ENCODE data around the gene MYH4.

Gene MYH4

DNA sequence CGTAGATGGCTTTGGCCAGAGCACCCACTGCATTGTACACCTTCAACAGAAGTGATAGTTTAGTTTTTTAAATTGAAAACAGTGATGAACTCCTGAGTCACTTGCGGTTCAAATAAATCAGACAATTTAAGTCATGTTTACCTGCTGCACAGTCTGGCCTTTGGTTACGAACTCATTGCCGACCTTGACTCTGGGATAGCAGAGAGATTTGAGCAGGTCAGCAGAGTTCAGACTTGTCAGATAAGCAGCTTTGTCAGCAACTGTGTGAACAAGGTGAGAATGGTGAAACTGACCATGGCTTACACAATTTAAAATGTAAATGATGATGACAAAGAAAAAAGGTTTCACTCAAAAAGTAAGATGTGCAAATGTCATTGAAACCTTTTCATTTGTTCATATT lies 9.3 kb downstream of the MYH4 start:
- TF ChIP-seq, protein P1, sequence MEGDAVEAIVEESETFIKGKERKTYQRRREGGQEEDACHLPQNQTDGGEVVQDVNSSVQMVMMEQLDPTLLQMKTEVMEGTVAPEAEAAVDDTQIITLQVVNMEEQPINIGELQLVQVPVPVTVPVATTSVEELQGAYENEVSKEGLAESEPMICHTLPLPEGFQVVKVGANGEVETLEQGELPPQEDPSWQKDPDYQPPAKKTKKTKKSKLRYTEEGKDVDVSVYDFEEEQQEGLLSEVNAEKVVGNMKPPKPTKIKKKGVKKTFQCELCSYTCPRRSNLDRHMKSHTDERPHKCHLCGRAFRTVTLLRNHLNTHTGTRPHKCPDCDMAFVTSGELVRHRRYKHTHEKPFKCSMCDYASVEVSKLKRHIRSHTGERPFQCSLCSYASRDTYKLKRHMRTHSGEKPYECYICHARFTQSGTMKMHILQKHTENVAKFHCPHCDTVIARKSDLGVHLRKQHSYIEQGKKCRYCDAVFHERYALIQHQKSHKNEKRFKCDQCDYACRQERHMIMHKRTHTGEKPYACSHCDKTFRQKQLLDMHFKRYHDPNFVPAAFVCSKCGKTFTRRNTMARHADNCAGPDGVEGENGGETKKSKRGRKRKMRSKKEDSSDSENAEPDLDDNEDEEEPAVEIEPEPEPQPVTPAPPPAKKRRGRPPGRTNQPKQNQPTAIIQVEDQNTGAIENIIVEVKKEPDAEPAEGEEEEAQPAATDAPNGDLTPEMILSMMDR (conservative IDR thresholded peaks at IDR 0.05; ENCODE audit: control insufficient read depth, insufficient read depth, low read depth, low read length): no peak
- DNase-seq (ENCODE audit: low read depth): no peak
- no peak overlapping the region for H3K4me3 ChIP-seq (ENCODE audit: control insufficient read depth, low read depth, low read length)

DNA sequence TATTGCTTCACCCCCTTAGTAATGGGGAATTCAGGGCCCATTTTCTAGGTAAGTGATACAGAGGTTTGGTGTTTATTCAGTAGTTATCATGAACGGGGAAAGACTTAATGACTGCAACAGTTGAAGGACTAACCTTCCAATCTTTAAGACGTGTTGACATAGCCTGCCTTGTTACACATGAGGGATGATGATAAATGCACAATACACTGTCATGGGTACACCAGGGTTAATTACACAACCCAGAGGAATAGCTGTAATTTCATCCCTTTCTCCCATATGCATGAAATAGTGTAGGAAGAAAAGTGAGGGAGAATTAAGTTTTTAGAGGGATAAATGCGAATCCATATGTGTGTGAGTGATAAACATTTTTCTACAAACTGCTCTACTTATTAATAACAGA lies 10.7 kb downstream of the MYH4 start:
- DNase-seq (ENCODE audit: low read depth): no peak
- no peak overlapping the region for H3K4me3 ChIP-seq (ENCODE audit: control insufficient read depth, low read depth, low read length)
- TF ChIP-seq, protein P1 (conservative IDR thresholded peaks at IDR 0.05; ENCODE audit: control insufficient read depth, insufficient read depth, low read depth, low read length): no peak

DNA sequence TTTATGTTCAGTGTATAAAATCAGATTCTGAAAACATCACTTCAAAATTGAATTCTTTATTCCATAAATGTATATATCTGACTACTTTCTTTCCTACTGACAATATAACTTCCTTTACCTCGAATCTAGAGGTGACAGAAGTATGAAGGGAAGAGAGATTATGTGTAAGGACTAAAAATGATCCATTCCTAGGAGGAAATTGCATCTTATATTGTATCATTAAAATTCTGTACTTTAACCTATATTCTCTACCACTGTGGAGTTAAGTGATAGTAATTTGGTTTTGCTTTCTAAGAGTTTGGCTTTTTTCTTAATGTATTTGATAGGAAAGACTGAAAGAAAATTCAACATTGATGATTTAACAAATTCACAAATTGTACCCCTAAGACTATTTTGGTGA lies 11.4 kb downstream of the MYH4 start:
- DNase-seq (ENCODE audit: low read depth): no peak
- H3K4me3 ChIP-seq (ENCODE audit: control insufficient read depth, low read depth, low read length): no peak overlapping the region
- TF ChIP-seq, protein P1 (conservative IDR thresholded peaks at IDR 0.05; ENCODE audit: control insufficient read depth, insufficient read depth, low read depth, low read length): no peak

DNA sequence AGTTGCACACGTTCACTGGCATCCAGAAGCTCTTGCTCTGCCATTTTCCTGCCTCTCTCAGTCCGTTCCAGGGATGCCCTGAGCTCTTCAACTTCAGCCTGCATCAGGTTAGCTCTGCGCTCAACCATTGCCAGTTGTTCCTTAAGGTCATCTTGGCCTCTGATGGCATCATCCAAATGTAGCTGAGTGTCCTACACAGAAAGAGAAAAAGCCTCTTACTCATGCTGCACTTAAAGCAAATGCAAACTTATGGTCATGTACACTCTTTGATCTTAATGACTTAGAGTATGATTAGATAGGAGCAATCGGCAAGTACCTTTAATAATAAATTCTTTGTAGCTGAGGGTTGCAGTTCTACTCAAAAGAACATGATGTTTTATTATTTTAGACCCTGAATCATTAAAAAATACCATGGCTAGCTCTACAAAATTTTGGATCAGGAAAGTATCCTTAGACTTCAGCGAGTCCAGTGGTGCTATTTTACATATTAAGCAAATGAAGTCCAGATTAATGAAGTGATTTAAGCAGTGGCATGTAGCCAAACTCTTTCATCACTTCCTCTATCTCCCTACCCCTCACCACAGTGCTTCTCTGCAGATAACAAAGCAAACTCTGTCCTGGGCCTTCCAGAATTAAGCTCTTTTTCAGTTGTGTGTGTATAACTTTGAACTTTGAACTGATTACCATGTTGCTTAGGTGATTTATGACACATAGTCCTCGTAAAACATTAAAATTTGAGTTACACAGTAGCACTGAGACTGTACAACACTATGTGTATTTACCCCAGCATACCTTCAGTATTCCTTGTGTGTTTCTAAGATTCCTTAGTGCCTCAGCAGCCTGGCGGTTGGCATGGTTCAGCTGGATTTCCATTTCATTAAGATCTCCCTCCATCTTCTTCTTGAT lies 22.1 kb downstream of the MYH4 start:
- no peak for DNase-seq (ENCODE audit: low read depth)
- H3K4me3 ChIP-seq (ENCODE audit: control insufficient read depth, low read depth, low read length): no peak overlapping the region
- TF ChIP-seq, protein P1 (conservative IDR thresholded peaks at IDR 0.05; ENCODE audit: control insufficient read depth, insufficient read depth, low read depth, low read length): no peak

DNA sequence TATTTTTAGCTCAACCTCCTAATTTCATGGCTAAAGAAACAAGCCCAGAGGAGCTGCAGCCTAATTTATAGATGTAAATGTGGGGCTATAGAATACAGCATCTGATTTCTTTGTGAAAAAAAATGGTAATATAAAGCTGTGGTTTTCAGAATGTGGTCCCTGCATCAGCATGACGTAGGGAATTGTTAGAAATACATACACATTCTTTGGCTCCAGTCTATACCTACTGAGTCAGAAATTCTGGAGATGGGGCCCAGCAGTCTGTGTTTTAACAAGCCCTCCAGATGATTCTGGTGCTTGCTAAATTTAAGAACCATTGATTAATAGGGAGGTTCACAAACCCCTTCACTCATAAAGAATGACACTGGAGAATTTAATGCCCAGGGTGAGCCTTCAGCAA lies 29.5 kb downstream of the MYH4 start:
- H3K4me3 ChIP-seq (ENCODE audit: control insufficient read depth, low read depth, low read length): no peak overlapping the region
- TF ChIP-seq, protein P1 (conservative IDR thresholded peaks at IDR 0.05; ENCODE audit: control insufficient read depth, insufficient read depth, low read depth, low read length): no peak
- peak; percentile 16 for DNase-seq (ENCODE audit: low read depth)

DNA sequence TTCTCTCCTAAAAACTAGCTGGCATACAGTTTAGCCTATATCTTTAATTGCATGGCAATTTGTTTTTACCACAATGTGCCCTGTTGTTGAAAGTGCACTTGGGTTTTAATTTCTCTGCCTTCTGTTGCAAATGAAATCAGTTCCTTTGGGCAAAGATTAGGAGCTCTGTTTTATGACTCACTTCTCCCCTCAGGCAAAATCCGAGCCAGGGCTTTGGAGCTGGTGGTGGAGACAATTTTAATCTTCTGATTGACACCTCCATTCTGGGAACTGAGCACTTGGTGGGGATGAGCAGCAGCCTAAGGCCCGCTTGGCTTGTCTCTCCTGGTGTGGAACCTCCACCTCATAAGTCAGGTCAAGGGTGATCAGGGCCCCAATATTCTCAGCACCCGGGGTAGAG lies 34.3 kb downstream of the MYH4 start:
- H3K4me3 ChIP-seq (ENCODE audit: control insufficient read depth, low read depth, low read length): no peak overlapping the region
- DNase-seq (ENCODE audit: low read depth): no peak
- TF ChIP-seq, protein P1 (conservative IDR thresholded peaks at IDR 0.05; ENCODE audit: control insufficient read depth, insufficient read depth, low read depth, low read length): no peak

All from fibroblast of mammary gland (primary cell).